Activated CD8-positive, alpha-beta T cell treated with anti-CD3 and anti-CD28 coated beads, Interleukin-2, amount 10 ng/mL, durations not matched to agents 7 days and 5 days (primary cell): Measurements from ENCODE around the gene GLIS2. TPM values are rescaled to one million over a fixed set of nuclear protein-coding genes. Genes with fewer than 3 reads are reported as not detected.

Experiments used
- ATAC-seq: fragments of 150-1000 bp; cut with Tn5 transposase; one replicate; pipeline ENCODE4 v1.10.0; 2021; ENCODE audit warnings: moderate library complexity
- CTCF ChIA-PET: fragments of 350-600 bp; sonication (Branson Sonifier 250); formaldehyde crosslinking; loops from one replicate; lab custom pipeline; 2021; ENCODE audit warnings: antibody characterized with exemption; lab: Charles Lee
- POLR2A ChIA-PET: fragments of 350-600 bp; sonication (Branson Sonifier 250); formaldehyde crosslinking; loops from one replicate; lab custom pipeline; 2021; ENCODE audit warnings: antibody characterized with exemption; lab: Charles Lee
- DNase-seq: peaks from one replicate; pipeline ENCODE4 v3.0.0-alpha.2; 2020
- H3K27ac Mint-ChIP-seq: one replicate; pipeline ENCODE4 v1.8.0; 2021; ENCODE audit warnings: mild to moderate bottlenecking, mixed read lengths
- H3K27me3 Mint-ChIP-seq: one replicate; pipeline ENCODE4 v1.8.0; 2021; ENCODE audit warnings: low read depth, mixed read lengths
- H3K36me3 Mint-ChIP-seq: one replicate; pipeline ENCODE4 v1.8.0; 2021; ENCODE audit warnings: low read depth, mixed read lengths
- H3K4me1 Mint-ChIP-seq: one replicate; pipeline ENCODE4 v1.8.0; 2021; ENCODE audit warnings: low read depth, mixed read lengths
- H3K4me3 Mint-ChIP-seq: one replicate; pipeline ENCODE4 v1.8.0; 2021; ENCODE audit warnings: mild to moderate bottlenecking, mixed read lengths
- H3K9me3 Mint-ChIP-seq: one replicate; pipeline ENCODE4 v1.8.0; 2022; ENCODE audit warnings: mixed read lengths; ENCODE audit not compliant: insufficient read depth
- total RNA-seq, 2 experiments: library from RNA; stranded (reverse); gene quantifications; one replicate each; pipeline ENCODE4 v1.2.3, GENCODE V29; 2021

The GLIS2 gene
- total RNA-seq, 2 experiments from 2014 or later: 0.16 TPM

- Mint-ChIP-seq H3K27me3 (no peaks in the 10 kb centered on the region), H3K36me3 (peaks cover 13% of the 10 kb centered on the region), H3K4me1 (peaks cover 23% of the 10 kb centered on the region), H3K9me3 (no peaks in the 10 kb centered on the region), H3K4me3 (no peak overlapping the region), H3K27ac (peak overlapping the region; percentile 31)
- DNase-seq (no peak), ATAC-seq (no peak)
- ChIA-PET POLR2A (interaction anchor here (1.2 kb wide), 1 partner anchor 79 kb away, joined by 3 read pairs; no protein-coding TSS in a partner anchor), CTCF (interaction anchor here (1.4 kb wide), 1 partner anchor 54 kb away, joined by 3 read pairs; no protein-coding TSS in a partner anchor)
Observed at GRCh38 chr16:4347765-4348509, 32.1 kb downstream of the GLIS2 start.

- no peak overlapping the region for H3K4me3 Mint-ChIP-seq
- no peak for DNase-seq
- H3K9me3 Mint-ChIP-seq: no peaks in the 10 kb centered on the region
- POLR2A ChIA-PET: interaction anchor here (2.0 kb wide), 1 partner anchor 67 kb away, joined by 7 read pairs; the partner anchor contains the start of gene CORO7
- ATAC-seq: no peak
- CTCF ChIA-PET: interaction anchor here (1.3 to 3.2 kb wide), 5 partner anchors 10 to 96 kb away, joined by 3 to 16 read pairs (median 12); no protein-coding TSS in a partner anchor
- H3K4me1 Mint-ChIP-seq: peaks cover 20% of the 10 kb centered on the region
- no peaks in the 10 kb centered on the region for H3K27me3 Mint-ChIP-seq
- no peak overlapping the region for H3K27ac Mint-ChIP-seq
- H3K36me3 Mint-ChIP-seq: peaks cover 22% of the 10 kb centered on the region
Observed at GRCh38 chr16:4349332-4349731, 33.5 kb downstream of the GLIS2 start.

GRCh38 chr16:4350365-4350786, 34.5 kb downstream of the GLIS2 start:
- DNase-seq (no peak), ATAC-seq (no peak)
- Mint-ChIP-seq H3K27me3 (no peaks in the 10 kb centered on the region), H3K4me3 (peak overlapping the region; percentile 98), H3K4me1 (peaks cover 17% of the 10 kb centered on the region), H3K27ac (peak overlapping the region; percentile 92), H3K9me3 (no peaks in the 10 kb centered on the region), H3K36me3 (peaks cover 25% of the 10 kb centered on the region)
- CTCF ChIA-PET: interaction anchor here (1.3 to 3.2 kb wide), 6 partner anchors 11 to 97 kb away, joined by 3 to 16 read pairs (median 8); partner anchors contain the start of gene TFAP4
- POLR2A ChIA-PET: interaction anchor here (0.9 to 2.0 kb wide), 8 partner anchors 8 to 66 kb away, joined by 3 to 7 read pairs (median 4); partner anchors contain the start of gene CORO7

- H3K27ac Mint-ChIP-seq: peak within 1 kb of the TSS; percentile 92
- peak; percentile 95 for ATAC-seq
- no peaks in the 10 kb centered on the region for H3K9me3 Mint-ChIP-seq
- peaks cover 25% of the 10 kb centered on the region for H3K36me3 Mint-ChIP-seq
- H3K4me1 Mint-ChIP-seq: peaks cover 17% of the 10 kb centered on the region
- H3K27me3 Mint-ChIP-seq: no peaks in the 10 kb centered on the region
- ChIA-PET CTCF (interaction anchor here (0.8 to 3.2 kb wide), 7 partner anchors 12 to 98 kb away, joined by 3 to 16 read pairs (median 4); partner anchors contain the start of gene TFAP4), POLR2A (interaction anchor here (0.9 to 2.0 kb wide), 10 partner anchors 9 to 65 kb away, joined by 3 to 7 read pairs (median 3); partner anchors contain the start of gene CORO7)
- DNase-seq: peak; percentile 98
- H3K4me3 Mint-ChIP-seq: peak within 1 kb of the TSS; percentile 98
Observed at GRCh38 chr16:4350787-4351659, 35.2 kb downstream of the GLIS2 start, which contains the start of gene PAM16. Gene PAM16, minus strand, starts transcription at chr16:4351321. Its CDS starts 87 bp downstream, at chr16:4351234.

GRCh38 chr16:4351880-4352279, 36.0 kb downstream of the GLIS2 start:
- CTCF ChIA-PET: interaction anchor here (0.8 to 3.2 kb wide), 7 partner anchors 22 to 98 kb away, joined by 3 to 16 read pairs (median 4); partner anchors contain the start of gene TFAP4
- peak overlapping the region; percentile 92 for H3K27ac Mint-ChIP-seq
- H3K9me3 Mint-ChIP-seq: no peaks in the 10 kb centered on the region
- DNase-seq (no peak), ATAC-seq (no peak)
- peaks cover 27% of the 10 kb centered on the region for H3K36me3 Mint-ChIP-seq
- peak overlapping the region; percentile 98 for H3K4me3 Mint-ChIP-seq
- peaks cover 17% of the 10 kb centered on the region for H3K4me1 Mint-ChIP-seq
- H3K27me3 Mint-ChIP-seq: no peaks in the 10 kb centered on the region
- POLR2A ChIA-PET: interaction anchor here (1.0 to 1.1 kb wide), 2 partner anchors 10 to 48 kb away, joined by 3 read pairs; no protein-coding TSS in a partner anchor

GRCh38 chr16:4352843-4353242, 37.0 kb downstream of the GLIS2 start:
- no peak overlapping the region for H3K27ac Mint-ChIP-seq
- CTCF ChIA-PET: interaction anchor here (1.0 to 1.3 kb wide), 2 partner anchors 23 to 50 kb away, joined by 3 read pairs; no protein-coding TSS in a partner anchor
- peaks cover 32% of the 10 kb centered on the region for H3K36me3 Mint-ChIP-seq
- no peak for DNase-seq
- no peak overlapping the region for H3K4me3 Mint-ChIP-seq
- POLR2A ChIA-PET: no interaction called here
- no peaks in the 10 kb centered on the region for H3K9me3 Mint-ChIP-seq
- ATAC-seq: no peak
- peaks cover 17% of the 10 kb centered on the region for H3K4me1 Mint-ChIP-seq
- no peaks in the 10 kb centered on the region for H3K27me3 Mint-ChIP-seq

- H3K36me3 Mint-ChIP-seq: peaks cover 32% of the 10 kb centered on the region
- H3K4me3 Mint-ChIP-seq: no peak overlapping the region
- DNase-seq: no peak
- H3K9me3 Mint-ChIP-seq: no peaks in the 10 kb centered on the region
- ChIA-PET CTCF (interaction anchor here (0.6 kb wide), 1 partner anchor 635 kb away, joined by 3 read pairs; no protein-coding TSS in a partner anchor), POLR2A (no interaction called here)
- no peaks in the 10 kb centered on the region for H3K27me3 Mint-ChIP-seq
- H3K27ac Mint-ChIP-seq: peak overlapping the region; percentile 33
- peaks cover 11% of the 10 kb centered on the region for H3K4me1 Mint-ChIP-seq
- no peak for ATAC-seq
Observed at GRCh38 chr16:4353675-4354074, 37.8 kb downstream of the GLIS2 start.

GRCh38 chr16:4354512-4355409, 38.9 kb downstream of the GLIS2 start:
- CTCF ChIA-PET: no interaction called here
- Mint-ChIP-seq H3K27me3 (no peaks in the 10 kb centered on the region), H3K4me1 (peaks cover 11% of the 10 kb centered on the region), H3K4me3 (no peak overlapping the region), H3K36me3 (peaks cover 34% of the 10 kb centered on the region), H3K9me3 (no peaks in the 10 kb centered on the region), H3K27ac (no peak overlapping the region)
- ATAC-seq: no peak
- DNase-seq: no peak
- POLR2A ChIA-PET: interaction anchor here (0.6 kb wide), 1 partner anchor 39 kb away, joined by 3 read pairs; no protein-coding TSS in a partner anchor

GRCh38 chr16:4356820-4357219, 41.0 kb downstream of the GLIS2 start:
- no peaks in the 10 kb centered on the region for H3K4me1 Mint-ChIP-seq
- no peak overlapping the region for H3K27ac Mint-ChIP-seq
- no peaks in the 10 kb centered on the region for H3K27me3 Mint-ChIP-seq
- ATAC-seq (no peak), DNase-seq (no peak)
- no peaks in the 10 kb centered on the region for H3K9me3 Mint-ChIP-seq
- peaks cover 36% of the 10 kb centered on the region for H3K36me3 Mint-ChIP-seq
- CTCF ChIA-PET: no interaction called here
- POLR2A ChIA-PET: no interaction called here
- H3K4me3 Mint-ChIP-seq: no peak overlapping the region

GRCh38 chr16:4358236-4358635, 42.4 kb downstream of the GLIS2 start:
- Mint-ChIP-seq H3K36me3 (peaks cover 45% of the 10 kb centered on the region), H3K9me3 (no peaks in the 10 kb centered on the region), H3K27me3 (no peaks in the 10 kb centered on the region), H3K4me3 (no peak overlapping the region), H3K4me1 (no peaks in the 10 kb centered on the region), H3K27ac (no peak overlapping the region)
- CTCF ChIA-PET: interaction anchor here (4.5 kb wide), 1 partner anchor 44 kb away, joined by 23 read pairs; no protein-coding TSS in a partner anchor
- POLR2A ChIA-PET: interaction anchor here (0.6 kb wide), 1 partner anchor 57 kb away, joined by 3 read pairs; no protein-coding TSS in a partner anchor
- ATAC-seq: no peak
- DNase-seq: no peak
